Measurements from ENCODE around the gene ARHGEF17.

The ARHGEF17 gene

GRCh38 chr11:73315293-73316020 lies 7.4 kb downstream of the ARHGEF17 start:
- H3K27me3 ChIP-seq (ENCODE audit: control insufficient read depth, insufficient read depth, low read length, poor library complexity, severe bottlenecking): no peaks in the 10 kb centered on the region
- no peak overlapping the region for H3K27ac ChIP-seq (ENCODE audit: insufficient read depth, low read depth, low read length, poor library complexity, severe bottlenecking)
- WGBS, 2 experiments: 50 to 53% methylated on average over 6 to 9 of the region's 9 CpGs
- no peak overlapping the region for H3K4me3 ChIP-seq (ENCODE audit: insufficient read depth, low read depth, low read length)
- peaks cover 65% of the 10 kb centered on the region for H3K4me1 ChIP-seq (ENCODE audit: control insufficient read depth, insufficient read depth, low read length)
- H3K36me3 ChIP-seq (ENCODE audit: control insufficient read depth, insufficient read depth, low read length): peaks cover 8% of the 10 kb centered on the region
- H3K9me3 ChIP-seq (ENCODE audit: control insufficient read depth, low read length): no peaks in the 10 kb centered on the region

GRCh38 chr11:73316422-73316821 lies 8.3 kb downstream of the ARHGEF17 start:
- Histone ChIP-seq H3K27ac (ENCODE audit: insufficient read depth, low read depth, low read length, poor library complexity, severe bottlenecking) (no peak overlapping the region), H3K4me3 (ENCODE audit: insufficient read depth, low read depth, low read length) (no peak overlapping the region), H3K9me3 (ENCODE audit: control insufficient read depth, low read length) (no peaks in the 10 kb centered on the region), H3K4me1 (ENCODE audit: control insufficient read depth, insufficient read depth, low read length) (peaks cover 60% of the 10 kb centered on the region), H3K27me3 (ENCODE audit: control insufficient read depth, insufficient read depth, low read length, poor library complexity, severe bottlenecking) (no peaks in the 10 kb centered on the region), H3K36me3 (ENCODE audit: control insufficient read depth, insufficient read depth, low read length) (peaks cover 4% of the 10 kb centered on the region)
- 92 to 95% methylated on average over 1 of the region's 1 CpG for WGBS, 2 experiments

GRCh38 chr11:73317373-73317772 lies 9.3 kb downstream of the ARHGEF17 start:
- H3K4me1 ChIP-seq (ENCODE audit: control insufficient read depth, insufficient read depth, low read length): peaks cover 59% of the 10 kb centered on the region
- WGBS, 2 experiments: 95% methylated on average over 4 of the region's 4 CpGs
- H3K36me3 ChIP-seq (ENCODE audit: control insufficient read depth, insufficient read depth, low read length): peaks cover 4% of the 10 kb centered on the region
- H3K4me3 ChIP-seq (ENCODE audit: insufficient read depth, low read depth, low read length): no peak overlapping the region
- no peak overlapping the region for H3K27ac ChIP-seq (ENCODE audit: insufficient read depth, low read depth, low read length, poor library complexity, severe bottlenecking)
- H3K27me3 ChIP-seq (ENCODE audit: control insufficient read depth, insufficient read depth, low read length, poor library complexity, severe bottlenecking): no peaks in the 10 kb centered on the region
- no peaks in the 10 kb centered on the region for H3K9me3 ChIP-seq (ENCODE audit: control insufficient read depth, low read length)

GRCh38 chr11:73317803-73318202 lies 9.7 kb downstream of the ARHGEF17 start:
- peaks cover 59% of the 10 kb centered on the region for H3K4me1 ChIP-seq (ENCODE audit: control insufficient read depth, insufficient read depth, low read length)

GRCh38 chr11:73318501-73319011 lies 10.5 kb downstream of the ARHGEF17 start:
- H3K36me3 ChIP-seq (ENCODE audit: control insufficient read depth, insufficient read depth, low read length): peaks cover 4% of the 10 kb centered on the region
- 94 to 95% methylated on average over 8 of the region's 8 CpGs for WGBS, 2 experiments
- no peaks in the 10 kb centered on the region for H3K27me3 ChIP-seq (ENCODE audit: control insufficient read depth, insufficient read depth, low read length, poor library complexity, severe bottlenecking)
- H3K4me3 ChIP-seq (ENCODE audit: insufficient read depth, low read depth, low read length): no peak overlapping the region
- H3K4me1 ChIP-seq (ENCODE audit: control insufficient read depth, insufficient read depth, low read length): peaks cover 59% of the 10 kb centered on the region
- H3K9me3 ChIP-seq (ENCODE audit: control insufficient read depth, low read length): no peaks in the 10 kb centered on the region
- H3K27ac ChIP-seq (ENCODE audit: insufficient read depth, low read depth, low read length, poor library complexity, severe bottlenecking): no peak overlapping the region

More at GRCh38 chr11:73317803-73318202, 9.7 kb downstream of the ARHGEF17 start:
- Histone ChIP-seq H3K27ac (ENCODE audit: insufficient read depth, low read depth, low read length, poor library complexity, severe bottlenecking) (no peak overlapping the region), H3K27me3 (ENCODE audit: control insufficient read depth, insufficient read depth, low read length, poor library complexity, severe bottlenecking) (no peaks in the 10 kb centered on the region), H3K9me3 (ENCODE audit: control insufficient read depth, low read length) (no peaks in the 10 kb centered on the region), H3K4me3 (ENCODE audit: insufficient read depth, low read depth, low read length) (no peak overlapping the region), H3K36me3 (ENCODE audit: control insufficient read depth, insufficient read depth, low read length) (peaks cover 4% of the 10 kb centered on the region)
- WGBS, 2 experiments: 83 to 86% methylated on average over 3 of the region's 3 CpGs

- Histone ChIP-seq H3K27me3 (ENCODE audit: control insufficient read depth, insufficient read depth, low read length, poor library complexity, severe bottlenecking) (no peaks in the 10 kb centered on the region), H3K27ac (ENCODE audit: insufficient read depth, low read depth, low read length, poor library complexity, severe bottlenecking) (no peak overlapping the region), H3K4me3 (ENCODE audit: insufficient read depth, low read depth, low read length) (no peak overlapping the region), H3K9me3 (ENCODE audit: control insufficient read depth, low read length) (no peaks in the 10 kb centered on the region), H3K4me1 (ENCODE audit: control insufficient read depth, insufficient read depth, low read length) (peaks cover 59% of the 10 kb centered on the region), H3K36me3 (ENCODE audit: control insufficient read depth, insufficient read depth, low read length) (peaks cover 4% of the 10 kb centered on the region)
- 87% methylated on average over 10 of the region's 10 CpGs for WGBS, 2 experiments
These were observed 12.9 kb downstream of the ARHGEF17 start for GRCh38 chr11:73320763-73321603.

- Histone ChIP-seq H3K9me3 (ENCODE audit: control insufficient read depth, low read length) (no peaks in the 10 kb centered on the region), H3K36me3 (ENCODE audit: control insufficient read depth, insufficient read depth, low read length) (peaks cover 4% of the 10 kb centered on the region), H3K27ac (ENCODE audit: insufficient read depth, low read depth, low read length, poor library complexity, severe bottlenecking) (no peak overlapping the region), H3K4me3 (ENCODE audit: insufficient read depth, low read depth, low read length) (no peak overlapping the region), H3K27me3 (ENCODE audit: control insufficient read depth, insufficient read depth, low read length, poor library complexity, severe bottlenecking) (no peaks in the 10 kb centered on the region), H3K4me1 (ENCODE audit: control insufficient read depth, insufficient read depth, low read length) (peaks cover 56% of the 10 kb centered on the region)
- WGBS, 2 experiments: 78 to 80% methylated on average over 10 of the region's 10 CpGs
These were observed 13.7 kb downstream of the ARHGEF17 start for GRCh38 chr11:73321604-73322381.

GRCh38 chr11:73322382-73323306 lies 14.6 kb downstream of the ARHGEF17 start:
- Histone ChIP-seq H3K4me1 (ENCODE audit: control insufficient read depth, insufficient read depth, low read length) (peaks cover 47% of the 10 kb centered on the region), H3K36me3 (ENCODE audit: control insufficient read depth, insufficient read depth, low read length) (peaks cover 4% of the 10 kb centered on the region), H3K9me3 (ENCODE audit: control insufficient read depth, low read length) (no peaks in the 10 kb centered on the region), H3K27ac (ENCODE audit: insufficient read depth, low read depth, low read length, poor library complexity, severe bottlenecking) (no peak overlapping the region), H3K27me3 (ENCODE audit: control insufficient read depth, insufficient read depth, low read length, poor library complexity, severe bottlenecking) (no peaks in the 10 kb centered on the region), H3K4me3 (ENCODE audit: insufficient read depth, low read depth, low read length) (no peak overlapping the region)
- 80 to 86% methylated on average over 7 of the region's 7 CpGs for WGBS, 2 experiments

GRCh38 chr11:73323464-73323863 lies 15.4 kb downstream of the ARHGEF17 start:
- peaks cover 3% of the 10 kb centered on the region for H3K36me3 ChIP-seq (ENCODE audit: control insufficient read depth, insufficient read depth, low read length)
- no peak overlapping the region for H3K27ac ChIP-seq (ENCODE audit: insufficient read depth, low read depth, low read length, poor library complexity, severe bottlenecking)
- WGBS, 2 experiments: 14 to 15% methylated on average over 14 of the region's 14 CpGs
- no peaks in the 10 kb centered on the region for H3K9me3 ChIP-seq (ENCODE audit: control insufficient read depth, low read length)
- H3K4me3 ChIP-seq (ENCODE audit: insufficient read depth, low read depth, low read length): no peak overlapping the region
- H3K4me1 ChIP-seq (ENCODE audit: control insufficient read depth, insufficient read depth, low read length): peaks cover 45% of the 10 kb centered on the region
- no peaks in the 10 kb centered on the region for H3K27me3 ChIP-seq (ENCODE audit: control insufficient read depth, insufficient read depth, low read length, poor library complexity, severe bottlenecking)

Data from ectodermal cell (in vitro differentiated cells).